Skeletal muscle cell (primary cell): ENCODE results near the gene CPEB4.

Source experiments
- DNase-seq: peaks from one replicate; pipeline ENCODE4 v3.0.0-alpha.2; 2010; ENCODE audit warnings: low read depth
- H3K4me3 ChIP-seq: 2 replicates; pipeline ENCODE4 v1.5.1; 2011; ENCODE audit warnings: low read depth, mild to moderate bottlenecking, control low read depth, low read length, moderate library complexity

CPEB4 gene

GRCh38 chr5:174003795-174004194, 115.6 kb downstream of the CPEB4 start:
- no peak overlapping the region for H3K4me3 ChIP-seq
- no peak for DNase-seq

GRCh38 chr5:174008922-174009321, 120.8 kb downstream of the CPEB4 start:
- no peak overlapping the region for H3K4me3 ChIP-seq
- DNase-seq = no peak

- H3K4me3 ChIP-seq = no peak overlapping the region
- no peak for DNase-seq
These were observed 122.2 kb downstream of the CPEB4 start for GRCh38 chr5:174010365-174010764.

- no peak for DNase-seq
- no peak overlapping the region for H3K4me3 ChIP-seq
These were observed 123.3 kb downstream of the CPEB4 start for GRCh38 chr5:174011441-174011840.
